Measurements from ENCODE around the gene MED27. TPM values are rescaled to one million over a fixed set of nuclear protein-coding genes. Genes with fewer than 3 reads are reported as not detected.

MED27 gene
- total and polyA plus RNA-seq, 2 of the 8 experiments (the other 6 are each of a cell fraction or from before 2014, with no cell fraction given), result 29.9 to 56.5 TPM

- no peak for FAIRE-seq
- 95% methylated on average over 3 of the region's 3 CpGs; no CpG with 5 or more reads in 1 of the 2 experiments for WGBS, 2 experiments (ENCODE audit: extremely low coverage in 1 of 2, insufficient coverage in 1 of 2, insufficient read length in 1 of 2, insufficient replicate concordance in 2 of 2, low coverage in 1 of 2, low lambda C conversion rate in 2 of 2, missing lambda C conversion rate in 1 of 2)
- H3K79me2 ChIP-seq (ENCODE audit: control insufficient read depth in 1 of 2, insufficient read depth in 2 of 2, low read length in 2 of 2), result peaks cover 0 to 35% of the 10 kb centered on the region in 2 experiments; a peak in 2 of 4 replicates
- TF ChIP-seq, protein P1, sequence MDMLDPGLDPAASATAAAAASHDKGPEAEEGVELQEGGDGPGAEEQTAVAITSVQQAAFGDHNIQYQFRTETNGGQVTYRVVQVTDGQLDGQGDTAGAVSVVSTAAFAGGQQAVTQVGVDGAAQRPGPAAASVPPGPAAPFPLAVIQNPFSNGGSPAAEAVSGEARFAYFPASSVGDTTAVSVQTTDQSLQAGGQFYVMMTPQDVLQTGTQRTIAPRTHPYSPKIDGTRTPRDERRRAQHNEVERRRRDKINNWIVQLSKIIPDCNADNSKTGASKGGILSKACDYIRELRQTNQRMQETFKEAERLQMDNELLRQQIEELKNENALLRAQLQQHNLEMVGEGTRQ (IDR thresholded peaks at IDR 0.05; ENCODE audit: low read length), result no peak
- TF ChIP-seq SIX5 (IDR thresholded peaks at IDR 0.05; ENCODE audit: low read depth, low read length) (no peak), EGR1 (IDR thresholded peaks at IDR 0.05; ENCODE audit: borderline replicate concordance, low read depth, low read length) (no peak), RBBP5 (IDR thresholded peaks at IDR 0.05; ENCODE audit: borderline replicate concordance, low read depth, low read length) (no peak), POLR2AphosphoS5 (IDR thresholded peaks at IDR 0.05; ENCODE audit: low read depth, low read length) (no peak), TCF12 (IDR thresholded peaks at IDR 0.05; ENCODE audit: low read depth, low read length) (no peak), RNF2 (IDR thresholded peaks at IDR 0.05; ENCODE audit: borderline replicate concordance, low read depth, low read length, missing control alignments, poor library complexity, severe bottlenecking) (no peak), BRCA1 (IDR thresholded peaks at IDR 0.05; ENCODE audit: low read depth, low read length) (no peak), JUN (IDR thresholded peaks at IDR 0.05; ENCODE audit: low read depth, low read length) (no peak), CTBP2 (IDR thresholded peaks at IDR 0.05; ENCODE audit: borderline replicate concordance, insufficient read depth, insufficient read length, low read length) (no peak), KDM5A (IDR thresholded peaks at IDR 0.05; ENCODE audit: low read length) (no peak), TAF7 (optimal IDR thresholded peaks at IDR 0.05; ENCODE audit: borderline replicate concordance, low read depth, low read length) (no peak)
- TF ChIP-seq, protein P2, sequence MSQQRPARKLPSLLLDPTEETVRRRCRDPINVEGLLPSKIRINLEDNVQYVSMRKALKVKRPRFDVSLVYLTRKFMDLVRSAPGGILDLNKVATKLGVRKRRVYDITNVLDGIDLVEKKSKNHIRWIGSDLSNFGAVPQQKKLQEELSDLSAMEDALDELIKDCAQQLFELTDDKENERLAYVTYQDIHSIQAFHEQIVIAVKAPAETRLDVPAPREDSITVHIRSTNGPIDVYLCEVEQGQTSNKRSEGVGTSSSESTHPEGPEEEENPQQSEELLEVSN (IDR thresholded peaks at IDR 0.05), result no peak
These were observed 53.9 kb downstream of the MED27 start for GRCh38 chr9:132025766-132026165.

More at GRCh38 chr9:132025766-132026165, 53.9 kb downstream of the MED27 start:
- Histone ChIP-seq H4K8ac (ENCODE audit: extremely low read depth, insufficient read depth, low read length) (no peak overlapping the region), H3K23ac (ENCODE audit: insufficient read length) (no peak overlapping the region), H4K91ac (replicated peaks; ENCODE audit: insufficient read length, low read length) (no peak overlapping the region), H3K4me3 (ENCODE audit: extremely low read depth in 1 of 4, insufficient read depth in 2 of 4, low read depth in 3 of 4, low read length in 4 of 4) (no peak overlapping the region), H3K4me2 (ENCODE audit: insufficient read depth in 1 of 2, low read depth in 2 of 2, low read length in 2 of 2) (no peak overlapping the region), H3K4me1 (replicated peaks in 1 of 4; ENCODE audit: control insufficient read depth in 3 of 4, insufficient read depth in 4 of 4, low read length in 3 of 4) (peaks cover 5 to 20% (median 10%) of the 10 kb centered on the region in 4 experiments), H2BK12ac (ENCODE audit: low read depth, low read length) (no peak overlapping the region), H3K27ac (ENCODE audit: low read depth, low read length) (no peak overlapping the region), H3K4ac (replicated peaks; ENCODE audit: insufficient read length, low read depth, low read length) (no peak overlapping the region), H2BK120ac (replicated peaks; ENCODE audit: low read depth, low read length) (no peak overlapping the region), H3K18ac (ENCODE audit: extremely low read depth, low read length) (no peak overlapping the region), H3K36me3 (ENCODE audit: control insufficient read depth in 2 of 4, insufficient read depth in 4 of 4, low read length in 3 of 4) (no peaks in the 10 kb centered on the region), H3K9me3 (ENCODE audit: insufficient read depth in 2 of 2, low read depth in 1 of 2, low read length in 1 of 2) (no peaks in the 10 kb centered on the region), H3K27me3 (replicated peaks in 1 of 4; ENCODE audit: control insufficient read depth in 3 of 4, extremely low read depth in 1 of 4, insufficient read depth in 3 of 4, low read length in 3 of 4) (no peaks in the 10 kb centered on the region; a peak in 1 of 7 replicates), H3K9ac (replicated peaks in 1 of 4; ENCODE audit: extremely low read depth in 1 of 4, low read depth in 3 of 4, low read length in 3 of 4) (no peak overlapping the region), H2BK5ac (ENCODE audit: low read depth, low read length) (no peak overlapping the region), H3K79me1 (ENCODE audit: low read depth, low read length) (peaks cover 8% of the 10 kb centered on the region; the same call in 1 of the 2 replicates), H2AK5ac (ENCODE audit: low read depth, low read length) (no peak overlapping the region), H4K20me1 (replicated peaks in 1 of 2; ENCODE audit: control insufficient read depth in 1 of 2, insufficient read depth in 2 of 2, low read length in 2 of 2) (peaks cover 6 to 7% of the 10 kb centered on the region in 2 experiments), H3K56ac (replicated peaks; ENCODE audit: insufficient read length, low read depth, low read length) (no peak overlapping the region), H3K23me2 (ENCODE audit: low read depth, low read length) (no peaks in the 10 kb centered on the region), H2AFZ (ENCODE audit: low read length) (no peak overlapping the region), H2BK15ac (ENCODE audit: low read length) (no peak overlapping the region), H2BK20ac (ENCODE audit: low read length) (no peak overlapping the region), H4K5ac (ENCODE audit: insufficient read length, low read depth, low read length) (no peak overlapping the region), H3K14ac (ENCODE audit: insufficient read length) (no peak overlapping the region)
- POLR2A ChIA-PET (ENCODE audit: partially characterized antibody), result no interaction called here
- DNase-seq (ENCODE audit: low read depth in 1 of 2, low spot score in 2 of 2), result no peak
- CTCF ChIA-PET (ENCODE audit: partially characterized antibody), result no interaction called here
